PC-3 (cell line): Measurements from ENCODE around the gene C11orf71.

Source experiments
- EZH2 ChIP-seq: fragments of 300-600 bp; sonication (generic); IDR thresholded peaks from one replicate; pipeline ENCODE4 v1.6.1; 2017; ENCODE audit warnings: antibody characterized with exemption, mild to moderate bottlenecking, low read length; ENCODE audit not compliant: unreplicated experiment
- EZH2phosphoT487 ChIP-seq: fragments of 300-600 bp; sonication (generic); IDR thresholded peaks from 2 replicates; pipeline ENCODE4 v1.6.1; 2018; ENCODE audit warnings: mild to moderate bottlenecking, antibody characterized with exemption, low read length, borderline replicate concordance
- TF ChIP-seq, protein P1 (sequence below): fragments of 300-600 bp; sonication (generic); conservative IDR thresholded peaks from 2 replicates; pipeline ENCODE4 v1.5.1; 2017; ENCODE audit warnings: antibody characterized with exemption, low read depth, mild to moderate bottlenecking, low read length

DNA sequence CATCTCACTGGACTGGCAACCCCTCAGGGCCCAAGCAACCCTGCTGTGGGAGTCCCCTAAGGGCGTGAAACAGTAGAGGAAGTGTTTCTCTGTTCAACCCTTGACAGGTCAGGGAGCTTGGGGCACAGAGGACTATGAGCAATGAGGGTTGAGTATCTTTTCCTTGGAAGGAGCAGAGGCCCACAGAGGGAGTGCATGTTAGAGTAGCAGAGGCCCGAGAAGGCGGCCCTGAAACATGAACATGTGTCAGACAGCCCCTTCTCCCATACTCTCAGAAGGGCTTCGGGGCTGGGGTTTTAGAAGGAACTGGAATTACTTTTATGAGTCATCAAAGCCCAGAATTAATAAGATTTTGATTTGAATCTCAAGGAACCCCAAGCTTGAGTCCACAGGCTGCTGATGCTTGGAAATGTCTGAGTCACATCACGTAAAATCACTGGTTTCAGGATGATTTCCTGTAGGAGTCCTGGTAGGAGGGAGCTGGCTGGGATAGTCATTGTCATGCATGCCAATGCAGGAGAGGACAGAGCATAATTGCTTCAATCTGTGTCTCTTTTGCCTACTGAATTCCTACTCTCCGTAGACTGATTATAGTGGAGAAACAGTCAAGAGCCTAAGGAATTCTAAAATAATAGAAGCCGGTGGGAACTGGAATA is 22.6 kb downstream of the C11orf71 start:
- TF ChIP-seq, protein P1, sequence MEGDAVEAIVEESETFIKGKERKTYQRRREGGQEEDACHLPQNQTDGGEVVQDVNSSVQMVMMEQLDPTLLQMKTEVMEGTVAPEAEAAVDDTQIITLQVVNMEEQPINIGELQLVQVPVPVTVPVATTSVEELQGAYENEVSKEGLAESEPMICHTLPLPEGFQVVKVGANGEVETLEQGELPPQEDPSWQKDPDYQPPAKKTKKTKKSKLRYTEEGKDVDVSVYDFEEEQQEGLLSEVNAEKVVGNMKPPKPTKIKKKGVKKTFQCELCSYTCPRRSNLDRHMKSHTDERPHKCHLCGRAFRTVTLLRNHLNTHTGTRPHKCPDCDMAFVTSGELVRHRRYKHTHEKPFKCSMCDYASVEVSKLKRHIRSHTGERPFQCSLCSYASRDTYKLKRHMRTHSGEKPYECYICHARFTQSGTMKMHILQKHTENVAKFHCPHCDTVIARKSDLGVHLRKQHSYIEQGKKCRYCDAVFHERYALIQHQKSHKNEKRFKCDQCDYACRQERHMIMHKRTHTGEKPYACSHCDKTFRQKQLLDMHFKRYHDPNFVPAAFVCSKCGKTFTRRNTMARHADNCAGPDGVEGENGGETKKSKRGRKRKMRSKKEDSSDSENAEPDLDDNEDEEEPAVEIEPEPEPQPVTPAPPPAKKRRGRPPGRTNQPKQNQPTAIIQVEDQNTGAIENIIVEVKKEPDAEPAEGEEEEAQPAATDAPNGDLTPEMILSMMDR: no peak
- no peak for TF ChIP-seq EZH2
- no peak for TF ChIP-seq EZH2phosphoT487
